GM23248 (cell line): ENCODE results near the gene THOC5.

ENCODE experiments used
- EZH2 ChIP-seq: fragments of 200-600 bp; sonication (generic); IDR thresholded peaks from 2 replicates; pipeline ENCODE4 v1.6.1; 2018; ENCODE audit warnings: antibody characterized with exemption, mild to moderate bottlenecking; ENCODE audit not compliant: insufficient read depth, poor library complexity, severe bottlenecking
- EZH2phosphoT487 ChIP-seq: fragments of 200-600 bp; sonication (generic); IDR thresholded peaks from 2 replicates; pipeline ENCODE4 v1.6.1; 2018; ENCODE audit warnings: antibody characterized with exemption, moderate library complexity, mild to moderate bottlenecking, low read depth; ENCODE audit not compliant: insufficient read depth

GRCh38 chr22:29555065-29555644, 1.6 kb upstream of the THOC5 start:
- no peak for TF ChIP-seq EZH2
- TF ChIP-seq EZH2phosphoT487: no peak
